ENCODE results near the gene GLP2R. TPM values are rescaled to one million over a fixed set of nuclear protein-coding genes. Genes with fewer than 3 reads are reported as not detected.

The GLP2R gene
- total and polyA plus RNA-seq, 10 of the 15 experiments (the other 5 are each of a cell fraction or from before 2014, with no cell fraction given) = not detected

DNA sequence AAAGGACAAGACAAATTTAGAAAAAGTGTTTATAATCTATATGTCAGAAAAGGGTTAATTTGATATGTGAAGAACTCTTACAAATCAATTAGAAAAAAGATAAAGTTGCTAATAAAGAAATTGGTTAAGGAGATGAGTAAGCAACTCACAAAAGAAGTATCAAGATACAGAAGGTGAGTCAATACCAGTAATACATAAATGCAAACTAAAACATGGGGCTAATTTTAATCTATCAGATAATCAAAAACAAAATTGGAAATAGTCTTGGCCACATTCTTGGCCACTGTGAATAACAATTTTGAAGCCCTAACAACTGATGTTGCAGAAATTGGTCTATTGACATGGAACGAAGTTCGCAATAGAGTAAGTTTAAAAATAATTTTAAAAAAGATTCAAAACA, 41.2 kb upstream of the GLP2R start:
- BruUV-seq (replicated peaks) = no TSS peak
- no peak for DNase-seq (ENCODE audit: low read depth, low spot score)
- Histone ChIP-seq H3K9me3 (replicated peaks; ENCODE audit: control insufficient read depth, insufficient read depth, low read length) (no peaks in the 10 kb centered on the region), H3K9ac (ENCODE audit: control insufficient read depth, insufficient read depth, low read length) (no peak overlapping the region), H3K27ac (ENCODE audit: control insufficient read depth, insufficient read depth) (no peak overlapping the region), H3K36me3 (ENCODE audit: control insufficient read depth in 2 of 2, insufficient read depth in 2 of 2, low read length in 1 of 2) (no peaks in the 10 kb centered on the region), H3K4me2 (ENCODE audit: control insufficient read depth, insufficient read depth) (no peak overlapping the region), H3K4me1 (ENCODE audit: control insufficient read depth, insufficient read depth, low read length) (no peaks in the 10 kb centered on the region), H3K4me3 (no peak overlapping the region), H3K27me3 (replicated peaks in 1 of 2; ENCODE audit: control insufficient read depth in 2 of 2, insufficient read depth in 2 of 2, low read length in 1 of 2) (peaks cover 0 to 1% of the 10 kb centered on the region in 2 experiments; a peak in 1 of 4 replicates), H3K79me2 (ENCODE audit: control insufficient read depth, insufficient read depth, low read length) (no peaks in the 10 kb centered on the region), H2AFZ (ENCODE audit: control insufficient read depth, low read depth, low read length) (no peak overlapping the region), H4K20me1 (ENCODE audit: control insufficient read depth, insufficient read depth) (no peaks in the 10 kb centered on the region)
- 34% methylated on average over 2 of the region's 2 CpGs for WGBS (ENCODE audit: insufficient coverage, insufficient replicate concordance, low lambda C conversion rate, missing lambda C conversion rate)
- TF ChIP-seq SPI1 (IDR thresholded peaks at IDR 0.05; ENCODE audit: borderline replicate concordance, insufficient read depth, low read depth, low read length) (no peak), SUPT20H (IDR thresholded peaks at IDR 0.05; ENCODE audit: borderline replicate concordance, control insufficient read depth, low read depth, low read length) (no peak), ZNF384 (IDR thresholded peaks at IDR 0.05; ENCODE audit: borderline replicate concordance, low read depth, low read length) (no peak), IRF4 (IDR thresholded peaks at IDR 0.05; ENCODE audit: low read depth, low read length) (no peak), SIX5 (IDR thresholded peaks at IDR 0.05; ENCODE audit: low read depth, low read length, severe bottlenecking) (no peak), JUND (IDR thresholded peaks at IDR 0.05; ENCODE audit: low read depth, low read length) (no peak), IKZF2 (IDR thresholded peaks at IDR 0.05) (no peak), SMAD5 (IDR thresholded peaks at IDR 0.05; ENCODE audit: low read depth) (no peak), ATF7 (IDR thresholded peaks at IDR 0.05; ENCODE audit: low read depth) (no peak)
- intact Hi-C loops (cut with micrococcal nuclease; ENCODE audit: unreplicated experiment) = no loop called here
- in situ Hi-C loops (cut with MboI) = no loop called here
- ATAC-seq = no peak
- no peak for FAIRE-seq
- CTCF ChIA-PET = interaction anchor here (0.8 kb wide), 1 partner anchor 11 kb away, joined by 3 read pairs; no protein-coding TSS in a partner anchor
- RAD21 ChIA-PET (ENCODE audit: unreplicated experiment) = no interaction called here
- POLR2A ChIA-PET = no interaction called here
- SMC1A ChIA-PET (ENCODE audit: uncharacterized antibody, unreplicated experiment) = no interaction called here

- Histone ChIP-seq H3K79me2 (ENCODE audit: control insufficient read depth, insufficient read depth, low read length) (no peaks in the 10 kb centered on the region), H4K20me1 (ENCODE audit: control insufficient read depth, insufficient read depth) (no peaks in the 10 kb centered on the region), H3K4me3 (no peak overlapping the region), H3K9ac (ENCODE audit: control insufficient read depth, insufficient read depth, low read length) (no peak overlapping the region), H3K36me3 (ENCODE audit: control insufficient read depth in 2 of 2, insufficient read depth in 2 of 2, low read length in 1 of 2) (no peaks in the 10 kb centered on the region), H3K4me1 (ENCODE audit: control insufficient read depth, insufficient read depth, low read length) (no peaks in the 10 kb centered on the region), H3K27ac (ENCODE audit: control insufficient read depth, insufficient read depth) (no peak overlapping the region), H2AFZ (ENCODE audit: control insufficient read depth, low read depth, low read length) (no peak overlapping the region), H3K4me2 (ENCODE audit: control insufficient read depth, insufficient read depth) (no peak overlapping the region), H3K27me3 (replicated peaks in 1 of 2; ENCODE audit: control insufficient read depth in 2 of 2, insufficient read depth in 2 of 2, low read length in 1 of 2) (no peaks in the 10 kb centered on the region), H3K9me3 (replicated peaks; ENCODE audit: control insufficient read depth, insufficient read depth, low read length) (no peaks in the 10 kb centered on the region)
- ChIA-PET RAD21 (ENCODE audit: unreplicated experiment) (no interaction called here), POLR2A (no interaction called here), CTCF (interaction anchor here (1.1 kb wide), 1 partner anchor 11 kb away, joined by 5 read pairs; no protein-coding TSS in a partner anchor), SMC1A (ENCODE audit: uncharacterized antibody, unreplicated experiment) (no interaction called here)
- FAIRE-seq = no peak
- no peak for ATAC-seq
- intact Hi-C loops (cut with micrococcal nuclease; ENCODE audit: unreplicated experiment) (no loop called here), in situ Hi-C loops (cut with MboI) (no loop called here)
- no peak for DNase-seq (ENCODE audit: low read depth, low spot score)
- no TSS peak for BruUV-seq (replicated peaks)
- 60% methylated on average over 8 of the region's 8 CpGs for WGBS (ENCODE audit: insufficient coverage, insufficient replicate concordance, low lambda C conversion rate, missing lambda C conversion rate)
- TF ChIP-seq, protein P1, sequence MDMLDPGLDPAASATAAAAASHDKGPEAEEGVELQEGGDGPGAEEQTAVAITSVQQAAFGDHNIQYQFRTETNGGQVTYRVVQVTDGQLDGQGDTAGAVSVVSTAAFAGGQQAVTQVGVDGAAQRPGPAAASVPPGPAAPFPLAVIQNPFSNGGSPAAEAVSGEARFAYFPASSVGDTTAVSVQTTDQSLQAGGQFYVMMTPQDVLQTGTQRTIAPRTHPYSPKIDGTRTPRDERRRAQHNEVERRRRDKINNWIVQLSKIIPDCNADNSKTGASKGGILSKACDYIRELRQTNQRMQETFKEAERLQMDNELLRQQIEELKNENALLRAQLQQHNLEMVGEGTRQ (IDR thresholded peaks at IDR 0.05; ENCODE audit: borderline replicate concordance, low read depth, low read length) = no peak
- TF ChIP-seq HDGF (IDR thresholded peaks at IDR 0.05) = no peak
- no peak for TF ChIP-seq ATF2 (IDR thresholded peaks at IDR 0.05; ENCODE audit: low read length)
- no peak for TF ChIP-seq MTA2 (IDR thresholded peaks at IDR 0.05; ENCODE audit: low read depth)
- no peak for TF ChIP-seq RBBP5 (conservative IDR thresholded peaks at IDR 0.05)
- no peak for TF ChIP-seq PKNOX1 (IDR thresholded peaks at IDR 0.05)
These were observed 37.1 kb upstream of the GLP2R start for GRCh38 chr17:9788601-9789000.
